Keratinocyte (primary cell): Measurements from ENCODE around the gene KAT6B.

Experiments used
- CTCF ChIP-seq, 3 experiments: IDR thresholded peaks in 1 of 3; conservative IDR thresholded peaks in 1 of 3; optimal IDR thresholded peaks in 1 of 3; 2 replicates in 2 of 3; 3 replicates in 1 of 3; pipeline versions ENCODE3 to v1.5.1; 2011; ENCODE audit warnings: low read length in 3 of 3, mild to moderate bottlenecking in 3 of 3, moderate library complexity in 2 of 3, control low read depth in 1 of 3, inconsistent platforms in 1 of 3; ENCODE audit not compliant: insufficient read depth in 2 of 3; ENCODE audit errors: extremely low read depth in 1 of 3
- EZH2 ChIP-seq: IDR thresholded peaks from one replicate; pipeline ENCODE4 v1.6.1; 2012; ENCODE audit warnings: inconsistent platforms, mild to moderate bottlenecking, low read length, moderate library complexity

GRCh38 chr10:75066271-75066670 is 239.9 kb downstream of the KAT6B start:
- no peak for TF ChIP-seq EZH2
- TF ChIP-seq CTCF (optimal IDR thresholded peaks at IDR 0.05 in 1 of 3, IDR thresholded peaks at IDR 0.05 in 1 of 3, conservative IDR thresholded peaks at IDR 0.05 in 1 of 3; ENCODE audit: extremely low read depth in 1 of 3, insufficient read depth in 2 of 3, low read length in 3 of 3) = no peak
